SK-N-SH (cell line): ENCODE results near the gene ALDH3A2.

ENCODE experiments used
- CTCF ChIP-seq: fragments of 200-600 bp; sonication (generic); IDR thresholded peaks from 2 replicates; pipeline ENCODE4 v1.6.1; 2017; ENCODE audit warnings: antibody characterized with exemption, mild to moderate bottlenecking, moderate library complexity
- EZH2phosphoT487 ChIP-seq: fragments of 200-600 bp; sonication (generic); IDR thresholded peaks from 2 replicates; pipeline ENCODE4 v1.6.1; 2017; ENCODE audit warnings: low read depth, mixed run types, mild to moderate bottlenecking, antibody characterized with exemption, moderate library complexity, borderline replicate concordance
- FOXM1 ChIP-seq: IDR thresholded peaks from 2 replicates; pipeline ENCODE4 v1.4.0; 2012; ENCODE audit warnings: low read depth, mild to moderate bottlenecking
- MXI1 ChIP-seq: IDR thresholded peaks from 2 replicates; pipeline ENCODE4 v1.6.1; 2012; ENCODE audit warnings: mild to moderate bottlenecking, low read depth, low read length, improper control_type of control experiment
- POLR2AphosphoS5 ChIP-seq: IDR thresholded peaks from 2 replicates; pipeline ENCODE4 v1.6.1; 2012; ENCODE audit warnings: low read depth, low read length
- SIN3A ChIP-seq: IDR thresholded peaks from 2 replicates; pipeline ENCODE4 v1.6.1; 2012; ENCODE audit warnings: low read depth, mild to moderate bottlenecking, low read length, moderate library complexity, borderline replicate concordance
- TAF1 ChIP-seq: IDR thresholded peaks from 2 replicates; pipeline ENCODE4 v1.6.1; 2012; ENCODE audit warnings: low read depth, mild to moderate bottlenecking, low read length, moderate library complexity, borderline replicate concordance

- no peak for TF ChIP-seq EZH2phosphoT487
- no peak for TF ChIP-seq CTCF
- TF ChIP-seq SIN3A = no peak
- TF ChIP-seq TAF1 = no peak
- no peak for TF ChIP-seq FOXM1
- TF ChIP-seq POLR2AphosphoS5 = no peak
- no peak for TF ChIP-seq MXI1
These were observed 6.1 kb upstream of the ALDH3A2 start for GRCh38 chr17:19642373-19642893.
